Glutamatergic neuron (in vitro differentiated cells): ENCODE results near the gene HMX1. TPM values are rescaled to one million over a fixed set of nuclear protein-coding genes. Genes with fewer than 3 reads are reported as not detected.

ENCODE experiments used
- DNase-seq: peaks from one replicate; pipeline ENCODE4 v3.0.0; 2022
- H3K27ac Mint-ChIP-seq: one replicate; pipeline ENCODE4 v1.8.0; 2020; ENCODE audit warnings: mild to moderate bottlenecking, mixed read lengths, inconsistent platforms; ENCODE audit not compliant: unreplicated experiment
- H3K27me3 Mint-ChIP-seq: one replicate; pipeline ENCODE4 v1.8.0; 2020; ENCODE audit warnings: mild to moderate bottlenecking, moderate library complexity, mixed read lengths, inconsistent platforms; ENCODE audit not compliant: unreplicated experiment
- H3K36me3 Mint-ChIP-seq: one replicate; pipeline ENCODE4 v1.8.0; 2020; ENCODE audit warnings: mild to moderate bottlenecking, mixed read lengths, inconsistent platforms; ENCODE audit not compliant: unreplicated experiment
- H3K4me1 Mint-ChIP-seq: one replicate; pipeline ENCODE4 v1.8.0; 2020; ENCODE audit warnings: mild to moderate bottlenecking, low read depth, mixed read lengths, inconsistent platforms; ENCODE audit not compliant: unreplicated experiment
- H3K4me3 Mint-ChIP-seq: one replicate; pipeline ENCODE4 v1.8.0; 2020; ENCODE audit warnings: mild to moderate bottlenecking, mixed read lengths, inconsistent platforms; ENCODE audit not compliant: unreplicated experiment
- H3K9me3 Mint-ChIP-seq: one replicate; pipeline ENCODE4 v1.8.0; 2020; ENCODE audit warnings: mild to moderate bottlenecking, moderate library complexity, mixed read lengths, inconsistent platforms; ENCODE audit not compliant: unreplicated experiment
- total RNA-seq: library from RNA; stranded (reverse); fragmentation: NEBNext Ultra II Directional; extraction: Animal tissue kit (Norgen Biotek cat#: 25700); gene quantifications from one replicate; pipeline ENCODE4 v1.2.1, GENCODE V29; 2021; ENCODE audit not compliant: unreplicated experiment
- TF ChIP-seq, protein P1 (sequence below): fragments of 200-600 bp; sonication (generic); IDR thresholded peaks from one replicate; pipeline ENCODE4 v1.5.0; 2021; ENCODE audit not compliant: partially characterized antibody, unreplicated experiment

HMX1 gene
- total RNA-seq, 1 donor from 2014 or later = 1.7 TPM

DNA sequence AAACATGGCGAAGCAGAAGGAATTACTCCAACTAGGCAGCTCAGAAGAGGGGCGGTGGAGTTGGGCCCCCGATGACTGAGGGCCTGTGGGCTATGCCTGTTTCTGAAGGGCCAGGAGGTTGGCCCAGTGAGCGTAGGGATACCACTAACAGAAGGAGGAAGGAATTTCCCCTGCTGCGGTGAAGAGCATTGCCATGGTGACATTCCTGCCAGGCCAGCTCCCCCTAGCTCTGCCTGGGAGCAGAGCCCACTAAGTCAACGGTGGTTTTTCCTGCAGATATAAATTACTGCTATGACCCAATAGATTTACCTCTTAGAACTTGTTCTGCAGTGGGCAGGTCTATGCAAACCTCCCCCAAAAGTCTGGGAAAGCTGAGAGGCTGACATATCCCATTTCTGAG, 28.9 kb upstream of the HMX1 start:
- Mint-ChIP-seq H3K36me3 (peaks cover 17% of the 10 kb centered on the region), H3K27me3 (peaks cover 17% of the 10 kb centered on the region), H3K4me1 (no peaks in the 10 kb centered on the region), H3K4me3 (no peak overlapping the region), H3K27ac (no peak overlapping the region), H3K9me3 (peaks cover 12% of the 10 kb centered on the region)
- TF ChIP-seq, protein P1, sequence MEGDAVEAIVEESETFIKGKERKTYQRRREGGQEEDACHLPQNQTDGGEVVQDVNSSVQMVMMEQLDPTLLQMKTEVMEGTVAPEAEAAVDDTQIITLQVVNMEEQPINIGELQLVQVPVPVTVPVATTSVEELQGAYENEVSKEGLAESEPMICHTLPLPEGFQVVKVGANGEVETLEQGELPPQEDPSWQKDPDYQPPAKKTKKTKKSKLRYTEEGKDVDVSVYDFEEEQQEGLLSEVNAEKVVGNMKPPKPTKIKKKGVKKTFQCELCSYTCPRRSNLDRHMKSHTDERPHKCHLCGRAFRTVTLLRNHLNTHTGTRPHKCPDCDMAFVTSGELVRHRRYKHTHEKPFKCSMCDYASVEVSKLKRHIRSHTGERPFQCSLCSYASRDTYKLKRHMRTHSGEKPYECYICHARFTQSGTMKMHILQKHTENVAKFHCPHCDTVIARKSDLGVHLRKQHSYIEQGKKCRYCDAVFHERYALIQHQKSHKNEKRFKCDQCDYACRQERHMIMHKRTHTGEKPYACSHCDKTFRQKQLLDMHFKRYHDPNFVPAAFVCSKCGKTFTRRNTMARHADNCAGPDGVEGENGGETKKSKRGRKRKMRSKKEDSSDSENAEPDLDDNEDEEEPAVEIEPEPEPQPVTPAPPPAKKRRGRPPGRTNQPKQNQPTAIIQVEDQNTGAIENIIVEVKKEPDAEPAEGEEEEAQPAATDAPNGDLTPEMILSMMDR = no peak
- DNase-seq = peak; percentile 4

GRCh38 chr4:8898419-8898818, 26.8 kb upstream of the HMX1 start:
- H3K36me3 Mint-ChIP-seq = peaks cover 13% of the 10 kb centered on the region
- no peak for DNase-seq
- H3K27ac Mint-ChIP-seq = no peak overlapping the region
- no peak overlapping the region for H3K4me3 Mint-ChIP-seq
- peaks cover 13% of the 10 kb centered on the region for H3K27me3 Mint-ChIP-seq
- TF ChIP-seq, protein P1 = no peak
- H3K9me3 Mint-ChIP-seq = peaks cover 12% of the 10 kb centered on the region
- no peaks in the 10 kb centered on the region for H3K4me1 Mint-ChIP-seq

- H3K27me3 Mint-ChIP-seq = peaks cover 17% of the 10 kb centered on the region
- no peaks in the 10 kb centered on the region for H3K4me1 Mint-ChIP-seq
- peaks cover 9% of the 10 kb centered on the region for H3K36me3 Mint-ChIP-seq
- H3K9me3 Mint-ChIP-seq = peaks cover 10% of the 10 kb centered on the region
- H3K27ac Mint-ChIP-seq = no peak overlapping the region
- no peak for DNase-seq
- TF ChIP-seq, protein P1 = no peak
- no peak overlapping the region for H3K4me3 Mint-ChIP-seq
Observed at GRCh38 chr4:8897251-8898167, 25.9 kb upstream of the HMX1 start.

- TF ChIP-seq, protein P1 = no peak
- H3K27me3 Mint-ChIP-seq = peaks cover 17% of the 10 kb centered on the region
- no peak overlapping the region for H3K4me3 Mint-ChIP-seq
- no peak for DNase-seq
- H3K9me3 Mint-ChIP-seq = peaks cover 6% of the 10 kb centered on the region
- H3K36me3 Mint-ChIP-seq = peaks cover 3% of the 10 kb centered on the region
- no peaks in the 10 kb centered on the region for H3K4me1 Mint-ChIP-seq
- H3K27ac Mint-ChIP-seq = no peak overlapping the region
Observed at GRCh38 chr4:8896506-8896905, 24.9 kb upstream of the HMX1 start.

- peaks cover 5% of the 10 kb centered on the region for H3K9me3 Mint-ChIP-seq
- H3K27me3 Mint-ChIP-seq = peaks cover 21% of the 10 kb centered on the region
- TF ChIP-seq, protein P1 = no peak
Observed at GRCh38 chr4:8896071-8896470, 24.4 kb upstream of the HMX1 start.

More at GRCh38 chr4:8896071-8896470, 24.4 kb upstream of the HMX1 start:
- Mint-ChIP-seq H3K27ac (no peak overlapping the region), H3K36me3 (no peaks in the 10 kb centered on the region), H3K4me3 (no peak overlapping the region), H3K4me1 (no peaks in the 10 kb centered on the region)
- DNase-seq = no peak
